Measurements from ENCODE around the gene CDC42SE1. TPM values are rescaled to one million over a fixed set of nuclear protein-coding genes. Genes with fewer than 3 reads are reported as not detected.
A peak's percentile ranks its signal among the peaks of the same experiment; 100 is the strongest.

The CDC42SE1 gene
- total and polyA plus RNA-seq, 12 donors: 26.1 to 45.6 (median 30.5) TPM

DNA sequence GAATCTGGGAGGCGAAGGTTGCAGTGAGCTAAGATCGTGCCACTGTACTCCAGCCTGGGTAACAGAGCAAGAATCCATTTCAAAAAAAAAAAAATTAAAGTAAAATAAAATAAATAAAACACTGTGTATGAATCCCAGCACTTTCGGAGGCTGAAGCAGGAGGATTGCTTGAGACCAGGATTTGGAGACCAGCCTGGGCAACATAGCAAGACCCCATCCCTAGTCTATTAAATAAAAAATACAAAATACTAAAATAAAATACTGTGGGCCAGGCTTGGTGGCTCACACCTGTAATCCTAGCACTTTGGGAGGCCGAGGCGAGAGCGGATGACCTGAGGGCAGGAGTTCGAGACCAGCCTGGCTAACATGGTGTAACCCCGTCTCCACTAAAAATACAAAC is 27.3 kb downstream of the CDC42SE1 start:
- peaks cover 0 to 89% (median 58%) of the 10 kb centered on the region in 9 donors for H3K36me3 ChIP-seq
- WGBS, 2 donors: 98% methylated on average over 8 of the region's 8 CpGs

DNA sequence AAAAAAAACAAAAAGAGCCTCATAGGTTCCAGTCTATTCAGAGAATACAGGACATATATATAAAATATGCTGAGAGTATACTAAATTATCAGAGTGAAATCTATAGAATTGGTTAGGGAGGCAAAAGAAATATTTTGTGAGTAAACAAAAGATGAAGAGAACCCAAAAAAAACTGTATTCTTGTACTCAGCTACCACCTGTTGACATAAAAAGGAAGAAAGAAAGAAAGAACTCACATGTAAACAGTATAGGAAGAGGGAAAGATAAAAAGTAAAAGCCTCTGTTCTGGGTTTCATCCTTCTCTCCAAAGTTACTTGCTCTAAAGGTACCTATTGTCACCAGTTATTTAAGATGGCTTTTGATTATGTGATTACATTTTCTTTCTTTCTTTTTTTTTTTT is 33.0 kb downstream of the CDC42SE1 start:
- no peak for ATAC-seq
- no peaks in the 10 kb centered on the region for H3K9me3 ChIP-seq
- H3K36me3 ChIP-seq: peaks cover 0 to 84% (median 48%) of the 10 kb centered on the region in 9 donors
- H3K27ac ChIP-seq: no peak overlapping the region
- intact Hi-C loops (cut with DNase I): loop anchor here in 3 of 10 donors (5.0 to 10.0 kb wide), 3 partner anchors 48 to 131 kb away; partner anchors contain the start of genes TNFAIP8L2 (in 2 of the 3) and GABPB2 (in 1 of the 3)
- TF ChIP-seq, protein P1, sequence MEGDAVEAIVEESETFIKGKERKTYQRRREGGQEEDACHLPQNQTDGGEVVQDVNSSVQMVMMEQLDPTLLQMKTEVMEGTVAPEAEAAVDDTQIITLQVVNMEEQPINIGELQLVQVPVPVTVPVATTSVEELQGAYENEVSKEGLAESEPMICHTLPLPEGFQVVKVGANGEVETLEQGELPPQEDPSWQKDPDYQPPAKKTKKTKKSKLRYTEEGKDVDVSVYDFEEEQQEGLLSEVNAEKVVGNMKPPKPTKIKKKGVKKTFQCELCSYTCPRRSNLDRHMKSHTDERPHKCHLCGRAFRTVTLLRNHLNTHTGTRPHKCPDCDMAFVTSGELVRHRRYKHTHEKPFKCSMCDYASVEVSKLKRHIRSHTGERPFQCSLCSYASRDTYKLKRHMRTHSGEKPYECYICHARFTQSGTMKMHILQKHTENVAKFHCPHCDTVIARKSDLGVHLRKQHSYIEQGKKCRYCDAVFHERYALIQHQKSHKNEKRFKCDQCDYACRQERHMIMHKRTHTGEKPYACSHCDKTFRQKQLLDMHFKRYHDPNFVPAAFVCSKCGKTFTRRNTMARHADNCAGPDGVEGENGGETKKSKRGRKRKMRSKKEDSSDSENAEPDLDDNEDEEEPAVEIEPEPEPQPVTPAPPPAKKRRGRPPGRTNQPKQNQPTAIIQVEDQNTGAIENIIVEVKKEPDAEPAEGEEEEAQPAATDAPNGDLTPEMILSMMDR (IDR thresholded peaks at IDR 0.05): no peak
- no peak overlapping the region for H3K4me3 ChIP-seq
- peaks cover 3 to 19% (median 12%) of the 10 kb centered on the region in 9 donors for H3K4me1 ChIP-seq
- DNase-seq: no peak
- H3K27me3 ChIP-seq: no peaks in the 10 kb centered on the region

More for the DNA sequence above, 27.3 kb downstream of the CDC42SE1 start:
- H3K4me3 ChIP-seq: no peak overlapping the region
- no peak overlapping the region for H3K27ac ChIP-seq
- H3K4me1 ChIP-seq: peaks cover 0 to 12% (median 5%) of the 10 kb centered on the region in 9 donors
- H3K9me3 ChIP-seq: no peaks in the 10 kb centered on the region
- no peaks in the 10 kb centered on the region for H3K27me3 ChIP-seq
- intact Hi-C loops (cut with DNase I): loop anchor here in 1 of 10 donors (5.0 kb wide), 1 partner anchor 115 kb away; the partner anchor contains the start of gene SEMA6C
- TF ChIP-seq, protein P1 (IDR thresholded peaks at IDR 0.05): no peak
- no peak for ATAC-seq
- no peak for DNase-seq

DNA sequence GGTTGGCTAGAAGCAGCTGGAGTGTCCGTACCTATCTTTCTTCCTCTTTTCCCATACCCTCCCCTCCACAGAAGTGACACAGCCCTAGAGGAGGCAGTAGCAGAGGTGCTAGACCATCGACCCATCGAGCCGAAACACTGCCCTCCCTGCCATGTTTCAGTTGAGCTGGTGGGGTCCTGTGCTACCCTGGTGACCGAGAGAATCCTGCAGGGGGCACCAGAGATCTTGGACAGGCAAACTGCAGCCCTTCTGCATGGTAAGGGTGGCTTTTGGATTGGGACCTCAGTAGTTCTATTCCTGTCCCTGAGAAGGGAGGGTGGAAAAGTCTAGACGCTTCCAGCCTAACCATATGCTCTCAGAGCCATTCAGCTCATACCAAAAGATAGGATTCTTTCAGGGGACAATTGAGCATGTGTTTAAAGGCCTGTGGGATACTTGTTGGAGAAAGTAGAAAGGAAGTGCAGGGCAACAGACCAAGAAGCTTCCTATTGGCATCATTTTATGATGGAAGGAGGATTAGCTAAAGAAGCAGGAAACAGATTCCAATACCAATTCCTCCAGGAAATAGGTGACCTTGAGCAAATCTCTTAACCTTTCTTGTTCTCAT is 34.8 kb downstream of the CDC42SE1 start:
- H3K36me3 ChIP-seq: peaks cover 0 to 82% (median 35%) of the 10 kb centered on the region in 9 donors
- 16 to 23% methylated on average over 6 of the region's 6 CpGs for WGBS, 2 donors

DNA sequence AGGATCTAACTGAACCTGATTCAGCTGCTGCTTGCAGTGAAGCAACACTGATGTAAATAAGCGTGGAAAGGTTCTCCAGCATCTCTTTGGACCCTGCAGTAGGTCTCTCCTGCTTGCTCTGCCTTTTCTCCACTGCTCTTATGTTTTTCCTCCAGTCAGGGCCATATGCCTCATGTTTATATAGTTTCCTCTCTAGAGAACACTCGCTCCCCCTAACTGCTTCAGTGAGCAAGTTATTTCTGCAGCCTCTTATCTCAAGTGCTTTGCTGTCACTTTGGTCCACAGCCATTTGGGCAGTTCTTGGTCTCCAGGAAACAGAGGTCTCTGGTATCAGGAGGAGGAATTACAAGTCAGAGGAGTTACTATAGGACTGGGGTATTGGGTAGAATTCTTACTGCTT is 45.9 kb downstream of the CDC42SE1 start:
- DNase-seq (peak in 1 of 2 donors; percentile 73), ATAC-seq (peak; percentile 64 to 86 (median 82))
- no peaks in the 10 kb centered on the region for H3K9me3 ChIP-seq
- no peaks in the 10 kb centered on the region for H3K27me3 ChIP-seq
- intact Hi-C loops (cut with DNase I): no loop called here
- TF ChIP-seq, protein P1 (IDR thresholded peaks at IDR 0.05): peak in 3 of 9 donors; percentile 25 to 27 (median 25)
- H3K36me3 ChIP-seq: peaks cover 0 to 19% (median 7%) of the 10 kb centered on the region in 9 donors
- peaks cover 12 to 66% (median 51%) of the 10 kb centered on the region in 9 donors for H3K4me1 ChIP-seq
- peak overlapping the region; percentile 72 to 95 (median 84) for H3K27ac ChIP-seq
- 27 to 30% methylated on average over 2 of the region's 2 CpGs for WGBS, 2 donors
- H3K4me3 ChIP-seq: no peak overlapping the region

More for the DNA sequence above, 34.8 kb downstream of the CDC42SE1 start:
- Histone ChIP-seq H3K4me1 (peaks cover 3 to 19% (median 12%) of the 10 kb centered on the region in 9 donors), H3K4me3 (no peak overlapping the region), H3K27ac (peak overlapping the region; percentile 13 to 93 (median 83)), H3K9me3 (no peaks in the 10 kb centered on the region), H3K27me3 (no peaks in the 10 kb centered on the region)
- ATAC-seq: peak; percentile 88 to 94 (median 90)
- TF ChIP-seq, protein P1 (IDR thresholded peaks at IDR 0.05): peak; percentile 56 to 85 (median 74)
- DNase-seq: peak; percentile 76 to 91
- intact Hi-C loops (cut with DNase I): loop anchor here in 6 of 10 donors (1.0 to 10.0 kb wide), 9 partner anchors 33 to 133 kb away; partner anchors contain the start of genes GABPB2 (in 4 of the 6), TNFAIP8L2 (in 4 of the 6), CDC42SE1 (in 2 of the 6) and SEMA6C (in 1 of the 6)
